Endodermal cell (in vitro differentiated cells): Measurements from ENCODE around the gene DKC1. TPM values are rescaled to one million over a fixed set of nuclear protein-coding genes. Genes with fewer than 3 reads are reported as not detected.

ENCODE experiments used
- DNase-seq: peaks from one replicate; pipeline ENCODE4 v3.0.0-alpha.2; 2017
- H3K27ac ChIP-seq: 2 replicates; pipeline ENCODE4 v1.5.1; 2013; ENCODE audit warnings: mild to moderate bottlenecking, low read depth, low read length, moderate library complexity
- H3K27me3 ChIP-seq: 2 replicates; pipeline ENCODE4 v1.6.1; 2013; ENCODE audit warnings: mild to moderate bottlenecking, low read length, moderate library complexity; ENCODE audit not compliant: insufficient read depth, control insufficient read depth, poor library complexity, severe bottlenecking
- H3K36me3 ChIP-seq: 2 replicates; pipeline ENCODE4 v1.7.0; 2013; ENCODE audit warnings: mild to moderate bottlenecking, low read length, moderate library complexity; ENCODE audit not compliant: control insufficient read depth, insufficient read depth
- H3K4me1 ChIP-seq: one replicate; pipeline ENCODE4 v1.7.0; 2013; ENCODE audit warnings: low read length; ENCODE audit not compliant: control insufficient read depth, insufficient read depth
- H3K4me3 ChIP-seq: 2 replicates; pipeline ENCODE4 v1.5.1; 2013; ENCODE audit warnings: mild to moderate bottlenecking, low read length, moderate library complexity
- H3K9ac ChIP-seq: 2 replicates; pipeline ENCODE4 v1.6.1; 2013; ENCODE audit warnings: mild to moderate bottlenecking, low read length, moderate library complexity; ENCODE audit not compliant: poor library complexity, severe bottlenecking; ENCODE audit errors: extremely low read depth
- H3K9me3 ChIP-seq: 2 replicates; pipeline ENCODE4 v1.6.1; 2013; ENCODE audit warnings: mild to moderate bottlenecking, low read length, moderate library complexity; ENCODE audit not compliant: control insufficient read depth
- H3K27ac Mint-ChIP-seq: 2 replicates; pipeline ENCODE4 v1.8.0; 2020; ENCODE audit warnings: mixed read lengths
- H3K27me3 Mint-ChIP-seq: 2 replicates; pipeline ENCODE4 v1.8.0; 2021; ENCODE audit warnings: mild to moderate bottlenecking, mixed read lengths; ENCODE audit not compliant: insufficient read depth
- H3K36me3 Mint-ChIP-seq: 2 replicates; pipeline ENCODE4 v1.8.0; 2020; ENCODE audit warnings: low read depth, mixed read lengths
- H3K4me1 Mint-ChIP-seq: 2 replicates; pipeline ENCODE4 v1.8.0; 2020; ENCODE audit warnings: mixed read lengths
- H3K4me3 Mint-ChIP-seq: 2 replicates; pipeline ENCODE4 v1.8.0; 2020; ENCODE audit warnings: mild to moderate bottlenecking, moderate library complexity, mixed read lengths
- H3K9me3 Mint-ChIP-seq: 2 replicates; pipeline ENCODE4 v1.8.0; 2020; ENCODE audit warnings: mild to moderate bottlenecking, mixed read lengths
- CTCF ChIP-seq: fragments of 200-600 bp; sonication (generic); conservative IDR thresholded peaks from 2 replicates; pipeline ENCODE4 v1.5.0; 2021; ENCODE audit warnings: antibody characterized with exemption, mild to moderate bottlenecking
- WGBS, 2 experiments: methylation state at CpG; one replicate each; pipeline versions ENCODE4 v1.1.5 to v1.1.7; 2013; ENCODE audit warnings: missing lambda C conversion rate in 2 of 2, mixed read lengths in 1 of 2; ENCODE audit not compliant: insufficient coverage in 1 of 2, insufficient read length in 1 of 2; 5-methylcytosine and 5-hydroxymethylcytosine counted together
- total RNA-seq, 2 donors: library from RNA; stranded (reverse); fragmentation: NEBNext Ultra II Directional in 1 of 2; extraction: Animal tissue kit (Norgen Biotek cat#: 25700) in 1 of 2; gene quantifications; 2 replicates in 1 of 2; 3 replicates in 1 of 2; pipeline ENCODE4 v1.2.1, GENCODE V29; 2021

Gene DKC1
- total RNA-seq, 2 donors from 2014 or later = 66.5 to 70.8 TPM

- peaks cover 52% of the 10 kb centered on the region for H3K9me3 Mint-ChIP-seq
- TF ChIP-seq CTCF = no peak
- Histone ChIP-seq H3K4me3 (no peak overlapping the region), H3K27me3 (no peaks in the 10 kb centered on the region), H3K27ac (no peak overlapping the region), H3K36me3 (no peaks in the 10 kb centered on the region), H3K9ac (no peak overlapping the region), H3K4me1 (no peaks in the 10 kb centered on the region), H3K9me3 (no peaks in the 10 kb centered on the region)
- H3K4me1 Mint-ChIP-seq = peaks cover 3% of the 10 kb centered on the region
- WGBS, 2 experiments = 94 to 100% methylated on average over 2 to 3 of the region's 3 CpGs
- no peaks in the 10 kb centered on the region for H3K27me3 Mint-ChIP-seq
- DNase-seq = no peak
- no peak overlapping the region for H3K27ac Mint-ChIP-seq
- H3K4me3 Mint-ChIP-seq = no peak overlapping the region
- no peaks in the 10 kb centered on the region for H3K36me3 Mint-ChIP-seq
Observed at GRCh38 chrX:154729439-154729838, 33.2 kb upstream of the DKC1 start.

GRCh38 chrX:154730253-154730891 is 32.3 kb upstream of the DKC1 start:
- TF ChIP-seq CTCF = no peak
- no peaks in the 10 kb centered on the region for H3K27me3 Mint-ChIP-seq
- Histone ChIP-seq H3K27ac (no peak overlapping the region), H3K9me3 (no peaks in the 10 kb centered on the region), H3K36me3 (no peaks in the 10 kb centered on the region), H3K9ac (no peak overlapping the region), H3K4me3 (no peak overlapping the region), H3K27me3 (no peaks in the 10 kb centered on the region), H3K4me1 (no peaks in the 10 kb centered on the region)
- no peak overlapping the region for H3K27ac Mint-ChIP-seq
- H3K9me3 Mint-ChIP-seq = peaks cover 44% of the 10 kb centered on the region
- no peak overlapping the region for H3K4me3 Mint-ChIP-seq
- DNase-seq = no peak
- no peaks in the 10 kb centered on the region for H3K36me3 Mint-ChIP-seq
- 93% methylated on average over 5 of the region's 6 CpGs; no CpG with 5 or more reads in 1 of the 2 experiments for WGBS, 2 experiments
- H3K4me1 Mint-ChIP-seq = peaks cover 3% of the 10 kb centered on the region

GRCh38 chrX:154731184-154731583 is 31.5 kb upstream of the DKC1 start:
- Mint-ChIP-seq H3K36me3 (no peaks in the 10 kb centered on the region), H3K4me3 (no peak overlapping the region), H3K27ac (no peak overlapping the region), H3K27me3 (no peaks in the 10 kb centered on the region), H3K9me3 (peaks cover 36% of the 10 kb centered on the region), H3K4me1 (peaks cover 3% of the 10 kb centered on the region)
- H3K4me3 ChIP-seq = no peak overlapping the region
- H3K9ac ChIP-seq = no peak overlapping the region
- H3K27me3 ChIP-seq = no peaks in the 10 kb centered on the region
- no peaks in the 10 kb centered on the region for H3K9me3 ChIP-seq
- no peak for TF ChIP-seq CTCF
- H3K36me3 ChIP-seq = no peaks in the 10 kb centered on the region
- no peaks in the 10 kb centered on the region for H3K4me1 ChIP-seq
- no peak overlapping the region for H3K27ac ChIP-seq
- DNase-seq = no peak
- WGBS, 2 experiments = 99% methylated on average over 3 of the region's 5 CpGs; no CpG with 5 or more reads in 1 of the 2 experiments
